Lung (tissue), 12 donors: ENCODE results near the gene RUSC1. TPM values are rescaled to one million over a fixed set of nuclear protein-coding genes. Genes with fewer than 3 reads are reported as not detected.
A peak's percentile ranks its signal among the peaks of the same experiment; 100 is the strongest.

Source experiments
- ATAC-seq: fragments of 200-7000 bp; cut with Tn5 transposase; one replicate; pipeline ENCODE4 v1.9.1; 2020; ENCODE audit warnings: moderate number of reproducible peaks; ENCODE audit not compliant: insufficient read depth, low FRiP score
- DNase-seq, 3 donors: peaks; one replicate each; pipeline ENCODE4 v3.0.0-alpha.2; 2013 to 2017
- H3K27ac ChIP-seq, 2 donors: one replicate each; pipeline ENCODE4 v1.5.1; 2013; ENCODE audit warnings: mild to moderate bottlenecking in 2 of 2, moderate library complexity in 2 of 2, control low read depth in 1 of 2, inconsistent platforms in 1 of 2, low read depth in 1 of 2, low read length in 1 of 2
- H3K27me3 ChIP-seq, 3 donors: one replicate each; pipeline ENCODE4 v1.5.1; 2013; ENCODE audit warnings: low read length in 2 of 3; ENCODE audit not compliant: control insufficient read depth in 3 of 3, insufficient read depth in 3 of 3
- H3K36me3 ChIP-seq, 4 donors: one replicate each; pipeline ENCODE4 v1.5.1; 2013; ENCODE audit warnings: low read length in 4 of 4, mild to moderate bottlenecking in 1 of 4, moderate library complexity in 1 of 4; ENCODE audit not compliant: control insufficient read depth in 4 of 4, insufficient read depth in 4 of 4
- H3K4me1 ChIP-seq, 5 donors: one replicate each; pipeline ENCODE4 v1.5.1; 2013; ENCODE audit warnings: low read length in 5 of 5, mild to moderate bottlenecking in 2 of 5, moderate library complexity in 1 of 5; ENCODE audit not compliant: control insufficient read depth in 5 of 5, insufficient read depth in 5 of 5
- H3K4me3 ChIP-seq: one replicate; pipeline ENCODE4 v1.5.1; 2013; ENCODE audit warnings: mild to moderate bottlenecking, control low read depth, moderate library complexity
- H3K9ac ChIP-seq, 2 donors: one replicate each; pipeline ENCODE4 v1.5.1; 2013; ENCODE audit warnings: low read length in 2 of 2, control low read depth in 1 of 2; ENCODE audit not compliant: insufficient read depth in 1 of 2
- H3K9me3 ChIP-seq, 4 donors: one replicate each; pipeline ENCODE4 v1.5.1; 2013; ENCODE audit warnings: low read length in 3 of 4, mild to moderate bottlenecking in 1 of 4, moderate library complexity in 1 of 4; ENCODE audit not compliant: control insufficient read depth in 4 of 4, insufficient read depth in 3 of 4
- CTCF ChIP-seq: IDR thresholded peaks from 2 replicates; pipeline ENCODE4 v1.5.1; 2012; ENCODE audit warnings: mild to moderate bottlenecking; ENCODE audit errors: control extremely low read depth, extremely low read depth
- WGBS, 2 donors: extraction: QIAGEN DNeasy Blood & Tissue Kit; methylation state at CpG; one replicate each; pipeline ENCODE4 v1.1.7; 2013; 5-methylcytosine and 5-hydroxymethylcytosine counted together
- polyA plus RNA-seq, 2 donors: library from polyadenylated mRNA; stranded (reverse); fragments of 200-250 nt; gene quantifications; one replicate each; pipeline ENCODE4 v1.2.1, GENCODE V29; 2013
- total RNA-seq, 2 donors: library from RNA; depleted of rRNA in 1 of 2; stranded (reverse); fragments of >200 nt in 1 of 2; gene quantifications; one replicate each; pipeline ENCODE4 v1.2.1, GENCODE V29; 2014 to 2021
- donor health status: control.
- donor health status: control.
- donor health status: Bipolar disorder and iron deficiency.
- donor health status: healthy.
- donor health status: DM: yes; HTN: yes; CAD: no.

The RUSC1 gene
- total and polyA plus RNA-seq, 4 donors: 18.2 to 37.7 (median 22.8) TPM

GRCh38 chr1:155324037-155324716 is 3.5 kb downstream of the RUSC1 start:
- H3K4me3 ChIP-seq: peak overlapping the region; percentile 78
- H3K27ac ChIP-seq: peak overlapping the region; percentile 94 to 95
- H3K36me3 ChIP-seq: peaks cover 0 to 12% (median 3%) of the 10 kb centered on the region in 4 donors
- H3K27me3 ChIP-seq: no peaks in the 10 kb centered on the region
- peak overlapping the region; percentile 4 to 42 for H3K9ac ChIP-seq
- WGBS, 2 donors: 0% methylated on average over 42 to 44 of the region's 44 CpGs
- peaks cover 0 to 39% (median 17%) of the 10 kb centered on the region in 5 donors for H3K4me1 ChIP-seq
- peak; percentile 94 to 97 (median 97) for DNase-seq
- TF ChIP-seq CTCF: no peak
- peak; percentile 84 for ATAC-seq
- no peaks in the 10 kb centered on the region for H3K9me3 ChIP-seq

- DNase-seq (peak; percentile 52 to 68 (median 55)), ATAC-seq (no peak)
- H3K9ac ChIP-seq: peak overlapping the region; percentile 4 to 42
- no peaks in the 10 kb centered on the region for H3K9me3 ChIP-seq
- TF ChIP-seq CTCF: no peak
- peaks cover 0 to 6% (median 5%) of the 10 kb centered on the region in 4 donors for H3K36me3 ChIP-seq
- H3K27ac ChIP-seq: peak overlapping the region; percentile 60 to 69
- H3K27me3 ChIP-seq: no peaks in the 10 kb centered on the region
- H3K4me3 ChIP-seq: peak overlapping the region; percentile 78
- WGBS, 2 donors: 12 to 14% methylated on average over 52 to 59 of the region's 59 CpGs
- H3K4me1 ChIP-seq: peaks cover 0 to 35% (median 14%) of the 10 kb centered on the region in 5 donors
Measured at GRCh38 chr1:155324717-155325602, 4.3 kb downstream of the RUSC1 start.

GRCh38 chr1:155325603-155325893 is 4.9 kb downstream of the RUSC1 start:
- ATAC-seq (no peak), DNase-seq (no peak)
- no peaks in the 10 kb centered on the region for H3K27me3 ChIP-seq
- no peak overlapping the region for H3K9ac ChIP-seq
- no peak for TF ChIP-seq CTCF
- 59 to 86% methylated on average over 6 of the region's 6 CpGs for WGBS, 2 donors
- H3K36me3 ChIP-seq: peaks cover 0 to 12% (median 10%) of the 10 kb centered on the region in 4 donors
- H3K4me1 ChIP-seq: peaks cover 0 to 29% (median 16%) of the 10 kb centered on the region in 5 donors
- H3K27ac ChIP-seq: peak overlapping the region in 1 of 2 donors; percentile 28
- no peak overlapping the region for H3K4me3 ChIP-seq
- no peaks in the 10 kb centered on the region for H3K9me3 ChIP-seq
